Thoracic aorta (tissue), 2 donors: ENCODE results near the gene ZNHIT1. TPM values are rescaled to one million over a fixed set of nuclear protein-coding genes. Genes with fewer than 3 reads are reported as not detected.

ENCODE experiments used
- ATAC-seq: fragments of 150-250 bp; one replicate; pipeline ENCODE4 v1.8.0; 2017; ENCODE audit warnings: low read depth; ENCODE audit not compliant: insufficient number of reproducible peaks, low FRiP score
- DNase-seq: peaks from one replicate; pipeline ENCODE4 v3.0.0-alpha.2; 2020; ENCODE audit warnings: low spot score
- H3K27ac ChIP-seq, 2 donors: fragments of 200-600 bp; sonication (generic); 1 replicate in 1 of 2; 2 replicates in 1 of 2; pipeline ENCODE4 v1.5.1; 2016; ENCODE audit warnings: mild to moderate bottlenecking in 2 of 2, moderate library complexity in 2 of 2
- H3K27me3 ChIP-seq: fragments of 200-600 bp; sonication (generic); replicated peaks from 2 replicates; pipeline ENCODE4 v1.6.0; 2016; ENCODE audit warnings: mild to moderate bottlenecking; ENCODE audit not compliant: insufficient read depth
- H3K36me3 ChIP-seq: fragments of 200-600 bp; sonication (generic); one replicate; pipeline ENCODE4 v1.5.1; 2016
- H3K4me1 ChIP-seq, 2 donors: fragments of 200-600 bp; sonication (generic); 1 replicate in 1 of 2; 2 replicates in 1 of 2; pipeline versions ENCODE4 v1.5.1 to v1.6.0; 2016; ENCODE audit warnings: low read depth in 2 of 2, mild to moderate bottlenecking in 1 of 2; ENCODE audit not compliant: control insufficient read depth in 1 of 2
- H3K4me3 ChIP-seq: fragments of 200-600 bp; sonication (generic); 2 replicates; pipeline ENCODE4 v1.5.1; 2016; ENCODE audit warnings: mild to moderate bottlenecking
- H3K9me3 ChIP-seq: fragments of 200-600 bp; sonication (generic); 2 replicates; pipeline ENCODE4 v1.5.1; 2016
- total RNA-seq, 2 donors: library from RNA; depleted of rRNA; stranded (reverse); fragments of >200 nt; gene quantifications; one replicate each; pipeline versions ENCODE4 v1.1.0 to v1.2.3, GENCODE V29; 2016
- TF ChIP-seq, protein P1 (sequence below): fragments of 200-600 bp; sonication (generic); IDR thresholded peaks from one replicate; pipeline ENCODE4 v1.5.1; 2019; ENCODE audit warnings: antibody characterized with exemption

Gene ZNHIT1
- total RNA-seq, 2 donors from 2014 or later: 43.7 to 53.2 TPM

DNA sequence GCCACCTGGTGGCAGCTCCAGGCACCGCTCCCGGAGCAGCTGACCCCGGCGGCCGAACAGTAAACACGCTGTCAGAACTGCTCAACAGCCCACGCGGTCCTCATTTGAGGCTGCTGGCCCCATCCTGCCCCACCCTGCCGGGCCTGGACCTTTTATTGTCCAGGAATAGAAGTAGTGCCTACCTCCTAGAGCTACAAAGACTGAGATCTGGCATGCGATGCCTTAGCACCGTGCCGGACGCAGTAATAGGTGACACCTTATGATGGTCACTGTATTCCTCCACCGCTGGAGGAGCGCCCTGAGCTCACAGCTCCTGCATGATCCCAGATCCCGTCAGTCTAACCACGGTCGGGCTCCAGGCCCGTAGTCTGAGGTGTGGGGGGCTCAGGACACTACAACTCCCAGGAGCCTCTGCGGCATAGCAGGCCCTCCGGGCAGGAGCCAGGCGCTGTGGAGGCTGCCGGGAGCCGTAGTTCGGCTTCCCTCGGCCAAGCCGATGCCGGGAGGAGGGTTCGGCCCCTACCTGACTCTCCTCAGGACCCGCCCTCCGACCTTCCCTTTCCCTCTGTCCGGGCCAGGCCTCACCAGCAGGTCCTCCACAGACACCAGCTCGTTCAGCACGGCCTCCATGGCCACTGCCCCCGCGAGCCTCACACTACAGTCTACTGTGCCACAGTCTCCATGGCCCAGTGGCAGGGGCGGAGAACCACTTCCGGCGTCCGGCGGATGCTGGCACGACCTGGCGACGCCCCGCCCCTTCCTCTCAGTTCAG is 26.6 kb downstream of the ZNHIT1 start, which contains the start of gene FIS1:
Gene FIS1 (minus strand): TSS at position 707 of the 772 bp plus-strand sequence. CDS start 77 bp downstream, at position 630.
- peaks cover 23% of the 10 kb centered on the region for H3K36me3 ChIP-seq
- DNase-seq (peak; percentile 76), ATAC-seq (peak; percentile 96)
- peak within 1 kb of the TSS; percentile 71 for H3K4me3 ChIP-seq
- no peaks in the 10 kb centered on the region for H3K27me3 ChIP-seq
- TF ChIP-seq, protein P1, sequence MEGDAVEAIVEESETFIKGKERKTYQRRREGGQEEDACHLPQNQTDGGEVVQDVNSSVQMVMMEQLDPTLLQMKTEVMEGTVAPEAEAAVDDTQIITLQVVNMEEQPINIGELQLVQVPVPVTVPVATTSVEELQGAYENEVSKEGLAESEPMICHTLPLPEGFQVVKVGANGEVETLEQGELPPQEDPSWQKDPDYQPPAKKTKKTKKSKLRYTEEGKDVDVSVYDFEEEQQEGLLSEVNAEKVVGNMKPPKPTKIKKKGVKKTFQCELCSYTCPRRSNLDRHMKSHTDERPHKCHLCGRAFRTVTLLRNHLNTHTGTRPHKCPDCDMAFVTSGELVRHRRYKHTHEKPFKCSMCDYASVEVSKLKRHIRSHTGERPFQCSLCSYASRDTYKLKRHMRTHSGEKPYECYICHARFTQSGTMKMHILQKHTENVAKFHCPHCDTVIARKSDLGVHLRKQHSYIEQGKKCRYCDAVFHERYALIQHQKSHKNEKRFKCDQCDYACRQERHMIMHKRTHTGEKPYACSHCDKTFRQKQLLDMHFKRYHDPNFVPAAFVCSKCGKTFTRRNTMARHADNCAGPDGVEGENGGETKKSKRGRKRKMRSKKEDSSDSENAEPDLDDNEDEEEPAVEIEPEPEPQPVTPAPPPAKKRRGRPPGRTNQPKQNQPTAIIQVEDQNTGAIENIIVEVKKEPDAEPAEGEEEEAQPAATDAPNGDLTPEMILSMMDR: peak; percentile 14
- H3K27ac ChIP-seq: peak within 1 kb of the TSS; percentile 85 to 95
- H3K4me1 ChIP-seq: peaks cover 12 to 37% of the 10 kb centered on the region in 2 donors
- H3K9me3 ChIP-seq: no peaks in the 10 kb centered on the region

DNA sequence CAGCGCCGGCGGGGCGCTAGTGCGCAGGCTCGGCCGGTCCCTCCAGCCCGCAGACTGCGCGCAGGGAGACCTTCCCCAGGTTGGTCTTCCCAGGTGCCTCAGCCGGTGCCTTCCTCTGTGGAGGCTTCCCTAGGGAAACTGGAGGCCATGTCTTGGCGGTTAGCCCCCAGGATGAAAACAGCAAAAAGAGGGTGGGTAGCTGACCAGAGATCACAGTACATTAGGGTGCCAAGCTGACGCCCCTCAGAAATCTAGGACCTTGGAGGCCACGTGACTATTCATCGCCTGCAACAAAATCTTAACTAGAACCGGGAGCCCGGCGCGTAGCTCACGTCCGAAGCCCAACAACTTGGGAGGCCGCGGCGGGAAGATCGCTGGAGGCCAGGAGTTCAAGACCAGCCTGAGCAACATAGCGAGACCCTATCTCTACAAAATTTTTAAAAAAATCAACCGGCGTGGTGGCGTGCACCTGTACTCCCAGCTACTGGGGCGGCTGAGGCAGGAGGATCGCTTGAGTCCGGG is 27.2 kb downstream of the ZNHIT1 start:
- Histone ChIP-seq H3K9me3 (no peaks in the 10 kb centered on the region), H3K4me3 (peak overlapping the region; percentile 71), H3K27ac (peak overlapping the region; percentile 85 to 95), H3K36me3 (peaks cover 19% of the 10 kb centered on the region), H3K27me3 (no peaks in the 10 kb centered on the region), H3K4me1 (peaks cover 12 to 38% of the 10 kb centered on the region in 2 donors)
- TF ChIP-seq, protein P1: no peak
- ATAC-seq: no peak
- no peak for DNase-seq

DNA sequence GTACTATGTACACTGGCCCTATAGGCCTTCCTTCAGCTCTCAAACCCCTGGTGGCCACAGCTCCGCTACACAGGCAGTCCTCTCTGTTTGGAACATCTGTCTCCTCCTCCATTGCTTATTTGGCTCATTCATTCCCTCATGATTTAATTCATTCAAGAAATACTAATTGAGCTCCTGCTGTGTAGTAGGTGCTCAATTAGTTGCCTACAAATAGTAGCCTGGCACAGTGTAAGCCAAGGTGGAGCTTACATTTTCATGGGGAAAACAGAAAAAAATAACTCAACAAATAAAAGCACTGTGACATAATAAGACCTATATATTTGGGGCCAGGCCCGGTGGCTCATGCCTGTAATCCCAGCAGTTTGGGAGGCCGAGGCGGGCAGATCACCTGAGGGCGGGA is 30.3 kb downstream of the ZNHIT1 start:
- TF ChIP-seq, protein P1: no peak
- ATAC-seq (no peak), DNase-seq (no peak)
- H3K4me1 ChIP-seq: peaks cover 21 to 41% of the 10 kb centered on the region in 2 donors
- H3K9me3 ChIP-seq: no peaks in the 10 kb centered on the region
- H3K36me3 ChIP-seq: peaks cover 10% of the 10 kb centered on the region
- no peak overlapping the region for H3K4me3 ChIP-seq
- no peak overlapping the region for H3K27ac ChIP-seq
- no peaks in the 10 kb centered on the region for H3K27me3 ChIP-seq

DNA sequence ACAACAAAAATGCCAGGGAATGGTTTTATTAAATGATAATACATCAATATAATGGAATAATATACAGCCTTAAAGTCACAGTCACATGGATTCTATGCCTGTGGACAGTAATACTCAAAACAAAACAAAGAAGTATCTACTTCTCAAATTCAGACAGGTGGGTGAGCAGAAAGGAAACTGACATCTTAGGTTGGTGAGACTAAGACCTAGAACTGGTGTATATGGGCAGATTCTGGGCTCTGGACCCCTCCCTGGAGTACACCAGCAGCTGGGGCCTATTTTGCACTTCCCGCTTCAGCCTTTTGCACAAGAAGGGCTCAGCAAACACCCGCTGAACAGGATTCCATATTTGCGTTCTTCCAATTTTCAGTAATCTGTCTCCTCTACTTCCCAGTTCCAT is 32.4 kb downstream of the ZNHIT1 start:
- no peaks in the 10 kb centered on the region for H3K9me3 ChIP-seq
- DNase-seq: no peak

More for the DNA sequence above, 32.4 kb downstream of the ZNHIT1 start:
- Histone ChIP-seq H3K27me3 (no peaks in the 10 kb centered on the region), H3K36me3 (peaks cover 10% of the 10 kb centered on the region), H3K4me3 (no peak overlapping the region), H3K27ac (no peak overlapping the region), H3K4me1 (peaks cover 14 to 30% of the 10 kb centered on the region in 2 donors)
- ATAC-seq: no peak
- TF ChIP-seq, protein P1: no peak
